ENCODE measurements around the gene TXNDC17. TPM values are rescaled to one million over a fixed set of nuclear protein-coding genes. Genes with fewer than 3 reads are reported as not detected.
"Not testable (repeated sequence)": the region's sequence is repeated elsewhere in the genome, so short reads cannot be mapped to it uniquely, and the experiment has no call there.

The TXNDC17 gene
- total RNA-seq, 1 experiment from 2014 or later, result 151 TPM

- ChIA-PET CTCF (no interaction called here), POLR2A (no interaction called here)
- Mint-ChIP-seq H3K27me3 (ENCODE audit: low read depth) (no peaks in the 10 kb centered on the region), H3K4me3 (no peak overlapping the region), H3K4me1 (peaks cover 4% of the 10 kb centered on the region), H3K36me3 (peaks cover 55% of the 10 kb centered on the region), H3K27ac (peak overlapping the region; percentile 12; the same call in 1 of the 2 replicates), H3K9me3 (no peaks in the 10 kb centered on the region)
- TF ChIP-seq JAZF1 (CRISPR knock-in tag; IDR thresholded peaks at IDR 0.05) (no peak), ZNF232 (CRISPR knock-in tag; IDR thresholded peaks at IDR 0.05) (no peak), ZNF138 (CRISPR knock-in tag; conservative IDR thresholded peaks at IDR 0.05) (no peak), NFATC4 (CRISPR knock-in tag; IDR thresholded peaks at IDR 0.05) (no peak), ZNF317 (CRISPR knock-in tag; IDR thresholded peaks at IDR 0.05; ENCODE audit: borderline replicate concordance, low read depth) (no peak), TCF7 (CRISPR knock-in tag; IDR thresholded peaks at IDR 0.05; ENCODE audit: low read depth) (no peak), GTF2I (CRISPR knock-in tag; conservative IDR thresholded peaks at IDR 0.05) (no peak), FOXP1 (CRISPR knock-in tag; IDR thresholded peaks at IDR 0.05; ENCODE audit: borderline replicate concordance) (no peak), CREB1 (CRISPR knock-in tag; IDR thresholded peaks at IDR 0.05) (no peak), FOXJ3 (CRISPR knock-in tag; IDR thresholded peaks at IDR 0.05; ENCODE audit: borderline replicate concordance) (no peak), AFF4 (CRISPR knock-in tag; IDR thresholded peaks at IDR 0.05; ENCODE audit: borderline replicate concordance) (no peak), ZNF396 (CRISPR knock-in tag; IDR thresholded peaks at IDR 0.05; ENCODE audit: borderline replicate concordance) (no peak), ZNF121 (CRISPR knock-in tag; IDR thresholded peaks at IDR 0.05) (no peak), NR2C2 (CRISPR knock-in tag; IDR thresholded peaks at IDR 0.05) (no peak)
- TF ChIP-seq, protein P1, sequence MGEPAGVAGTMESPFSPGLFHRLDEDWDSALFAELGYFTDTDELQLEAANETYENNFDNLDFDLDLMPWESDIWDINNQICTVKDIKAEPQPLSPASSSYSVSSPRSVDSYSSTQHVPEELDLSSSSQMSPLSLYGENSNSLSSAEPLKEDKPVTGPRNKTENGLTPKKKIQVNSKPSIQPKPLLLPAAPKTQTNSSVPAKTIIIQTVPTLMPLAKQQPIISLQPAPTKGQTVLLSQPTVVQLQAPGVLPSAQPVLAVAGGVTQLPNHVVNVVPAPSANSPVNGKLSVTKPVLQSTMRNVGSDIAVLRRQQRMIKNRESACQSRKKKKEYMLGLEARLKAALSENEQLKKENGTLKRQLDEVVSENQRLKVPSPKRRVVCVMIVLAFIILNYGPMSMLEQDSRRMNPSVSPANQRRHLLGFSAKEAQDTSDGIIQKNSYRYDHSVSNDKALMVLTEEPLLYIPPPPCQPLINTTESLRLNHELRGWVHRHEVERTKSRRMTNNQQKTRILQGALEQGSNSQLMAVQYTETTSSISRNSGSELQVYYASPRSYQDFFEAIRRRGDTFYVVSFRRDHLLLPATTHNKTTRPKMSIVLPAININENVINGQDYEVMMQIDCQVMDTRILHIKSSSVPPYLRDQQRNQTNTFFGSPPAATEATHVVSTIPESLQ (CRISPR knock-in tag; IDR thresholded peaks at IDR 0.05), result no peak
- TF ChIP-seq, protein P2, sequence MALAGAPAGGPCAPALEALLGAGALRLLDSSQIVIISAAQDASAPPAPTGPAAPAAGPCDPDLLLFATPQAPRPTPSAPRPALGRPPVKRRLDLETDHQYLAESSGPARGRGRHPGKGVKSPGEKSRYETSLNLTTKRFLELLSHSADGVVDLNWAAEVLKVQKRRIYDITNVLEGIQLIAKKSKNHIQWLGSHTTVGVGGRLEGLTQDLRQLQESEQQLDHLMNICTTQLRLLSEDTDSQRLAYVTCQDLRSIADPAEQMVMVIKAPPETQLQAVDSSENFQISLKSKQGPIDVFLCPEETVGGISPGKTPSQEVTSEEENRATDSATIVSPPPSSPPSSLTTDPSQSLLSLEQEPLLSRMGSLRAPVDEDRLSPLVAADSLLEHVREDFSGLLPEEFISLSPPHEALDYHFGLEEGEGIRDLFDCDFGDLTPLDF (CRISPR knock-in tag; IDR thresholded peaks at IDR 0.05), result no peak
- TF ChIP-seq, protein P3, sequence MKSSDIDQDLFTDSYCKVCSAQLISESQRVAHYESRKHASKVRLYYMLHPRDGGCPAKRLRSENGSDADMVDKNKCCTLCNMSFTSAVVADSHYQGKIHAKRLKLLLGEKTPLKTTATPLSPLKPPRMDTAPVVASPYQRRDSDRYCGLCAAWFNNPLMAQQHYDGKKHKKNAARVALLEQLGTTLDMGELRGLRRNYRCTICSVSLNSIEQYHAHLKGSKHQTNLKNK (CRISPR knock-in tag; IDR thresholded peaks at IDR 0.05), result no peak
- TF ChIP-seq, protein P4, sequence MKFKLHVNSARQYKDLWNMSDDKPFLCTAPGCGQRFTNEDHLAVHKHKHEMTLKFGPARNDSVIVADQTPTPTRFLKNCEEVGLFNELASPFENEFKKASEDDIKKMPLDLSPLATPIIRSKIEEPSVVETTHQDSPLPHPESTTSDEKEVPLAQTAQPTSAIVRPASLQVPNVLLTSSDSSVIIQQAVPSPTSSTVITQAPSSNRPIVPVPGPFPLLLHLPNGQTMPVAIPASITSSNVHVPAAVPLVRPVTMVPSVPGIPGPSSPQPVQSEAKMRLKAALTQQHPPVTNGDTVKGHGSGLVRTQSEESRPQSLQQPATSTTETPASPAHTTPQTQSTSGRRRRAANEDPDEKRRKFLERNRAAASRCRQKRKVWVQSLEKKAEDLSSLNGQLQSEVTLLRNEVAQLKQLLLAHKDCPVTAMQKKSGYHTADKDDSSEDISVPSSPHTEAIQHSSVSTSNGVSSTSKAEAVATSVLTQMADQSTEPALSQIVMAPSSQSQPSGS (CRISPR knock-in tag; IDR thresholded peaks at IDR 0.05; ENCODE audit: borderline replicate concordance, low read depth), result no peak
- DNase-seq (ENCODE audit: low spot score) (no peak), ATAC-seq (no peak)
These were observed 48.7 kb upstream of the TXNDC17 start for GRCh38 chr17:6592173-6592572.

DNA sequence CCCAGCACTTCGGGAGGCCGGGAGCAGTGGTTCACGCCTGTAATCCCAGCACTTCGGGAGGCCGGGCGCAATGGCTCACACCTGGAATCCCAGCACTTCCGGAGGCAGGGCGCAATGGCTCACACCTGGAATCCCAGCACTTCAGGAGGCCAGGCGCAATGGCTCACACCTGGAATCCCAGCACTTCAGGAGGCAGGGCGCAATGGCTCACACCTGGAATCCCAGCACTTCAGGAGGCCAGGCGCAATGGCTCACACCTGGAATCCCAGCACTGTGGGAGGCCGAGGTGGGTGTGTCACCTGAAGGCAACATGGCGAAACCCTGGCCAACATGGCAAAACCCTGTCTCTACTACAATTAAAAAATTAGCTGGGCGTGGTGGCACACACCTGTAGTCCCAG, 47.5 kb upstream of the TXNDC17 start:
- DNase-seq (ENCODE audit: low spot score); POLR2A ChIA-PET; H3K4me1 Mint-ChIP-seq; H3K9me3 Mint-ChIP-seq; ATAC-seq; H3K27ac Mint-ChIP-seq; CTCF ChIA-PET; H3K4me3 Mint-ChIP-seq; H3K27me3 Mint-ChIP-seq (ENCODE audit: low read depth): not testable (repeated sequence)
- peaks cover 47% of the 10 kb centered on the region for H3K36me3 Mint-ChIP-seq
